Transverse colon (tissue), 4 donors: ENCODE results near the gene HOXC9. TPM values are rescaled to one million over a fixed set of nuclear protein-coding genes. Genes with fewer than 3 reads are reported as not detected.
A peak's percentile ranks its signal among the peaks of the same experiment; 100 is the strongest.

Experiments
- DNase-seq: peaks from one replicate; pipeline ENCODE4 v3.0.0-alpha.2; 2019
- H3K27ac ChIP-seq, 4 donors: fragments of 200-600 bp; sonication (generic); 2 replicates each; pipeline ENCODE4 v1.5.1; 2016 to 2018; ENCODE audit warnings: inconsistent platforms in 4 of 4
- H3K27me3 ChIP-seq: fragments of 200-600 bp; sonication (generic); 2 replicates; pipeline ENCODE4 v1.5.1; 2017; ENCODE audit warnings: inconsistent platforms
- H3K36me3 ChIP-seq, 4 donors: fragments of 200-600 bp; sonication (generic); 2 replicates each; pipeline ENCODE4 v1.5.1; 2017 to 2019; ENCODE audit warnings: inconsistent platforms in 4 of 4
- H3K4me1 ChIP-seq, 4 donors: fragments of 200-600 bp; sonication (generic); 2 replicates each; pipeline ENCODE4 v1.5.1; 2017 to 2020; ENCODE audit warnings: inconsistent platforms in 4 of 4
- H3K4me3 ChIP-seq, 4 donors: fragments of 200-600 bp; sonication (generic); 1 replicate in 1 of 4; 2 replicates in 3 of 4; pipeline versions ENCODE4 v1.5.1 to v1.6.1; 2017 to 2019; ENCODE audit warnings: inconsistent platforms in 4 of 4
- H3K9me3 ChIP-seq, 2 donors: fragments of 200-600 bp; sonication (generic); 2 replicates each; pipeline ENCODE4 v1.5.1; 2017 to 2019; ENCODE audit warnings: inconsistent platforms in 2 of 2
- EP300 ChIP-seq: sonication (generic); formaldehyde crosslinking; IDR thresholded peaks from one replicate; pipeline ENCODE4 v1.6.1; 2017; ENCODE audit warnings: antibody characterized with exemption, low read depth
- POLR2A ChIP-seq: fragments of 450-650 bp; IDR thresholded peaks from one replicate; pipeline ENCODE4 v1.6.1; 2016; ENCODE audit warnings: antibody characterized with exemption, mild to moderate bottlenecking, moderate library complexity
- POLR2AphosphoS5 ChIP-seq, 3 donors: sonication (generic); formaldehyde crosslinking; IDR thresholded peaks; one replicate each; pipeline ENCODE4 v1.6.1; 2016; ENCODE audit warnings: antibody characterized with exemption in 3 of 3
- WGBS, 2 donors: methylation state at CpG; one replicate each; pipeline ENCODE4 v1.1.5; 2018; ENCODE audit warnings: low coverage in 1 of 2; 5-methylcytosine and 5-hydroxymethylcytosine counted together
- in situ Hi-C, 4 donors: fragments of 200-750 bp; cut with MboI; loops; one replicate each; pipeline versions ENCODE4 v1.15.0 to v1.15.1; 2017; ENCODE audit warnings: low sequenced_read_pairs in 3 of 4, low pct_ligation_motif_present in 1 of 4, low pct_unique_long_range_greater_than_20kb in 1 of 4
- intact Hi-C: fragments of 100-400 bp; cut with DNase I; formaldehyde crosslinking; loops from one replicate; pipeline ENCODE4 v1.15.1; 2023; ENCODE audit warnings: low total_unique reads
- total RNA-seq, 4 donors: library from RNA; depleted of rRNA; stranded (reverse); fragments of >200 nt; gene quantifications; one replicate each; pipeline ENCODE4 v1.1.0, GENCODE V29; 2016
- TF ChIP-seq, protein P1 (sequence below), 5 experiments: fragments of 200-600 bp in 3 of 5; fragments of 450-650 bp in 2 of 5; sonication (generic) in 3 of 5; IDR thresholded peaks; 1 replicate in 2 of 5; 2 replicates in 3 of 5; pipeline ENCODE4 v1.5.1; 2016 to 2017; ENCODE audit warnings: antibody characterized with exemption in 5 of 5, inconsistent platforms in 3 of 5, mild to moderate bottlenecking in 2 of 5, moderate library complexity in 1 of 5

The HOXC9 gene
- total RNA-seq, 4 donors from 2014 or later = not detected

- Histone ChIP-seq H3K36me3 (no peaks in the 10 kb centered on the region), H3K27ac (no peak overlapping the region), H3K9me3 (peaks cover 0 to 5% of the 10 kb centered on the region in 2 donors), H3K4me3 (no peak overlapping the region), H3K4me1 (peaks cover 3 to 26% (median 18%) of the 10 kb centered on the region in 4 donors), H3K27me3 (peaks cover 100% of the 10 kb centered on the region)
- intact Hi-C loops = no loop called here
- 80% methylated on average over 2 of the region's 2 CpGs; no CpG with 5 or more reads in 1 of the 2 donors for WGBS, 2 donors
- in situ Hi-C loops = no loop called here
- TF ChIP-seq, protein P1, sequence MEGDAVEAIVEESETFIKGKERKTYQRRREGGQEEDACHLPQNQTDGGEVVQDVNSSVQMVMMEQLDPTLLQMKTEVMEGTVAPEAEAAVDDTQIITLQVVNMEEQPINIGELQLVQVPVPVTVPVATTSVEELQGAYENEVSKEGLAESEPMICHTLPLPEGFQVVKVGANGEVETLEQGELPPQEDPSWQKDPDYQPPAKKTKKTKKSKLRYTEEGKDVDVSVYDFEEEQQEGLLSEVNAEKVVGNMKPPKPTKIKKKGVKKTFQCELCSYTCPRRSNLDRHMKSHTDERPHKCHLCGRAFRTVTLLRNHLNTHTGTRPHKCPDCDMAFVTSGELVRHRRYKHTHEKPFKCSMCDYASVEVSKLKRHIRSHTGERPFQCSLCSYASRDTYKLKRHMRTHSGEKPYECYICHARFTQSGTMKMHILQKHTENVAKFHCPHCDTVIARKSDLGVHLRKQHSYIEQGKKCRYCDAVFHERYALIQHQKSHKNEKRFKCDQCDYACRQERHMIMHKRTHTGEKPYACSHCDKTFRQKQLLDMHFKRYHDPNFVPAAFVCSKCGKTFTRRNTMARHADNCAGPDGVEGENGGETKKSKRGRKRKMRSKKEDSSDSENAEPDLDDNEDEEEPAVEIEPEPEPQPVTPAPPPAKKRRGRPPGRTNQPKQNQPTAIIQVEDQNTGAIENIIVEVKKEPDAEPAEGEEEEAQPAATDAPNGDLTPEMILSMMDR (IDR thresholded peaks at IDR 0.05) = no peak
- TF ChIP-seq EP300 (no peak), POLR2A (no peak), POLR2AphosphoS5 (IDR thresholded peaks at IDR 0.05) (no peak)
- DNase-seq = no peak
These were observed 28.3 kb upstream of the HOXC9 start for GRCh38 chr12:53971686-53972085.

DNA sequence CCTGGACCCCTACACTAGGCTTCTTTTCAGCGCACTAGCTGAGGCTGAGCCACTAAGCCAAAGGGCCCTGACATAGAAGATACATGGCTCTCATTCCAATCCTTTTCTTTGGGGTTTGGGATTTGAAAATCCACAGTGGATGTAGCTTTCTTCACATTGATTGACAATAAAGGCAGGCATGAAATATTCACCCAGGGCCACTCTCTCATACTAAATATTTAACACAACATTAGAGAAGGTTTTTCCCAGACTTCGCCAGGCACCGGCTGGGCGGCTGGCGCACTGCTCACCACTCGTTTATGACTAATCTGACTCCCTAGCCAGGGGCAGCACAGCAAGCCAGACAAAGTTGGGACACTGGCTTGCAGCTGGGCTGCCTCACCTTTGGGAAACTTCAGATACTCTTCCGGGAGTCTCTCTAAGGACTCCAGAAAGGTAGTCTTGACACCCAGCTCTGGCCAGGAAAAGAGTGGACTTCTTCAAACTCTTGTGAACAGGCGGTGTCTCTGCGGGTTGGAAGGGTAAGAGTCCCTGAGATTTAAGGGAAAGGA is 27.7 kb upstream of the HOXC9 start:
- Histone ChIP-seq H3K9me3 (peaks cover 0 to 5% of the 10 kb centered on the region in 2 donors), H3K36me3 (no peaks in the 10 kb centered on the region), H3K27me3 (peaks cover 100% of the 10 kb centered on the region), H3K4me3 (no peak overlapping the region), H3K27ac (no peak overlapping the region), H3K4me1 (peaks cover 3 to 24% (median 17%) of the 10 kb centered on the region in 4 donors)
- TF ChIP-seq POLR2AphosphoS5 (IDR thresholded peaks at IDR 0.05) (no peak), EP300 (no peak), POLR2A (no peak)
- TF ChIP-seq, protein P1 (IDR thresholded peaks at IDR 0.05) = no peak
- DNase-seq = no peak
- intact Hi-C loops (no loop called here), in situ Hi-C loops (no loop called here)
- WGBS, 2 donors = 49 to 62% methylated on average over 7 to 9 of the region's 9 CpGs

- in situ Hi-C loops (no loop called here), intact Hi-C loops (no loop called here)
- 19 to 36% methylated on average over 10 to 21 of the region's 21 CpGs for WGBS, 2 donors
- Histone ChIP-seq H3K36me3 (no peaks in the 10 kb centered on the region), H3K27ac (no peak within 1 kb of the TSS), H3K4me3 (peak within 1 kb of the TSS in 1 of 4 donors; percentile 27), H3K27me3 (peaks cover 100% of the 10 kb centered on the region), H3K9me3 (peaks cover 0 to 5% of the 10 kb centered on the region in 2 donors), H3K4me1 (peaks cover 3 to 25% (median 17%) of the 10 kb centered on the region in 4 donors)
- TF ChIP-seq, protein P1 (IDR thresholded peaks at IDR 0.05) = no peak
- TF ChIP-seq POLR2A (no peak), EP300 (no peak), POLR2AphosphoS5 (IDR thresholded peaks at IDR 0.05) (no peak)
- no peak for DNase-seq
These were observed 27.2 kb upstream of the HOXC9 start, which contains the start of gene HOXC11 for GRCh38 chr12:53972722-53973235. TSS of gene HOXC11 (plus strand) at chr12:53973126. CDS start at chr12:53973242, 116 bp downstream.

DNA sequence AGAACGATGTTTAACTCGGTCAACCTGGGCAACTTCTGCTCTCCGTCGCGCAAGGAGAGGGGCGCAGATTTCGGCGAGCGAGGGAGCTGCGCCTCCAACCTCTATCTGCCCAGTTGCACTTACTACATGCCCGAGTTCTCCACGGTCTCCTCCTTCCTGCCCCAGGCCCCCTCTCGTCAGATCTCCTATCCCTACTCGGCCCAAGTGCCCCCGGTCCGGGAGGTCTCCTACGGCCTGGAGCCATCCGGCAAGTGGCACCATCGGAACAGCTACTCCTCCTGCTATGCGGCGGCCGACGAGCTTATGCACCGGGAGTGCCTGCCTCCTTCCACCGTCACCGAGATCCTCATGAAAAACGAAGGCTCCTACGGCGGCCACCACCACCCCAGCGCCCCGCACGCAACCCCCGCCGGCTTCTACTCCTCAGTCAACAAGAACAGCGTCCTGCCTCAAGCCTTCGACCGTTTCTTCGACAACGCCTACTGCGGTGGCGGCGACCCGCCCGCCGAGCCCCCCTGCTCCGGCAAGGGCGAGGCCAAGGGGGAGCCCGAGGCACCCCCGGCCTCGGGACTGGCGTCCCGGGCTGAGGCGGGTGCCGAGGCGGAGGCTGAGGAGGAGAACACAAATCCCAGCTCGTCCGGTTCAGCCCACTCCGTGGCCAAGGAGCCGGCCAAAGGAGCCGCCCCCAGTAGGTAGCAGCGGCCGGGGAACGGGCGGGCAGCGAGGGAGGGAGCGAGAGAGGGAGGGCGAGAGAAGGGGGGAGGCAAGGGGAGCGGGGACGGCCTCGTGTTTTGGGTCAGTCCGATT is 26.5 kb upstream of the HOXC9 start:
- H3K27ac ChIP-seq = no peak overlapping the region
- TF ChIP-seq EP300 (no peak), POLR2A (no peak), POLR2AphosphoS5 (IDR thresholded peaks at IDR 0.05) (no peak)
- TF ChIP-seq, protein P1 (IDR thresholded peaks at IDR 0.05) = no peak
- intact Hi-C loops = no loop called here
- H3K4me3 ChIP-seq = peak overlapping the region in 1 of 4 donors; percentile 27
- DNase-seq = no peak
- H3K27me3 ChIP-seq = peaks cover 100% of the 10 kb centered on the region
- in situ Hi-C loops = no loop called here
- no peaks in the 10 kb centered on the region for H3K36me3 ChIP-seq
- peaks cover 0 to 5% of the 10 kb centered on the region in 2 donors for H3K9me3 ChIP-seq
- WGBS, 2 donors = 0 to 25% methylated on average over 1 to 71 of the region's 71 CpGs
- H3K4me1 ChIP-seq = peaks cover 3 to 31% (median 20%) of the 10 kb centered on the region in 4 donors
